HG03095 (cell line): Measurements from ENCODE around the gene OGFR.

Experiments used
- ATAC-seq: cut with Tn5 transposase; IDR thresholded peaks from one replicate; pipeline ENCODE4 v1.9.1; 2021; ENCODE audit warnings: moderate library complexity; ENCODE audit not compliant: unreplicated experiment

The OGFR gene

GRCh38 chr20:62804627-62805154, at the start of gene OGFR:
Gene OGFR, plus strand, starts transcription at chr20:62804835. Its CDS starts 25 bp downstream, at chr20:62804860.
- no peak for ATAC-seq

DNA sequence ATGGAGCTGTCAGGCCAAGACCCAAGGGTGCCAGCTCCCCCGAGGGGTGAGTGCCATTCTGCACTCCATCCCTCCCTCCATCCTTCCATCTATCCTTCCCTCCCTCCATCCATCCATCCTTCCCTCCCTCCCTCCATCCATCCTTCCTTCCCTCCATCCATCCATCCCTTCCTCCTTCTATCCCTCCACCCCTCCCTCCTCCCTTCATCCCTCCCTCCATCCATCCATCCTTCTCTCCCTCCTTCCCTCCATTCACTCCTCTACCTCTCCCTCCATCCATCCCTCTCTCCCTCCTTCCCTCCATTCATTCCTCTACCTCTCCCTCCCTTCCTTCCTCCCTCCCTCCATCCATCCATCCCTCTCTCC, 49.7 kb upstream of the OGFR start:
- ATAC-seq = no peak

DNA sequence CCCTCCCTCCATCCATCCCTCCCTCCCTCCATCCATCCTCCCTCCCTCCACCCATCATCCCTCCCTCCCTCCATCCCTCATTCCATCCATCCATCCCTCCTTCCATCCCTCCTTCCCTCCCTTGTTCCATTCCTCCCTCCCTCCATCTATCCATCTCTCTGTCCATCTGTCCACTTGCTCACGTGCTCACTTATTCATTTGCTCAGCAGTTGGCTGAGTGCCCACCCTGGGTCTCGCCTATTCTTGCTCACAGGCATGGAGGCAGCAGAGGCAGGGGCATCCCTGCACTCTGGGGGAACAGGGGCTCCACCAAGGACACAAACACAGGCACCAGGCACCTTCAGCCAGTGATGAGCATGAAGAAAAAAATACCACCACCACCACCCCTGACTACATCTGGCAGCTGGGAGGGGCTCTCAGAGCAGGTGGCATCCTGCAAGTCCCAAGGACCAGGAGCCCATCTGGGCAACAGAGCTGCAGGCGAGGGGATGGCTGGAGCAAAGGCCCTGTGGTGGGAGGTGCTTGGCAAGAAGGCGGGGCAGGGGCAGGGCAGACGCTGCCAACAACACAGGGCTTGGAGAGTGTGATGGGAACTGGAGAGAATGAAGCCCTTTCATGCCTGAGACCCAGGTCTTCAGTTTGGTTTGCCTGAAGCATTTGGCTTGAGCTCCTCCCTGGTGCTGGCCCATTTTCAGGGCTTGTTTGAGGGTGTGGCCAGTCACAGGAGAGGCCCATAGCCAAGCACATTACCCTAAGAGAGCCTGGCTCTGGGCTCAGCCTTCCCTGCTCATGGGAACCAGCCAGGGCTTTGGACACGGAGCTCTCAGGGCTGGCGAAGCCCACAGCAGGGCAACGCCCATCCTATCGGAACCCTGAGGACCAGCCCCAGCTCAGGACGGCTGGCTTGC, 48.6 kb upstream of the OGFR start:
- no peak for ATAC-seq

DNA sequence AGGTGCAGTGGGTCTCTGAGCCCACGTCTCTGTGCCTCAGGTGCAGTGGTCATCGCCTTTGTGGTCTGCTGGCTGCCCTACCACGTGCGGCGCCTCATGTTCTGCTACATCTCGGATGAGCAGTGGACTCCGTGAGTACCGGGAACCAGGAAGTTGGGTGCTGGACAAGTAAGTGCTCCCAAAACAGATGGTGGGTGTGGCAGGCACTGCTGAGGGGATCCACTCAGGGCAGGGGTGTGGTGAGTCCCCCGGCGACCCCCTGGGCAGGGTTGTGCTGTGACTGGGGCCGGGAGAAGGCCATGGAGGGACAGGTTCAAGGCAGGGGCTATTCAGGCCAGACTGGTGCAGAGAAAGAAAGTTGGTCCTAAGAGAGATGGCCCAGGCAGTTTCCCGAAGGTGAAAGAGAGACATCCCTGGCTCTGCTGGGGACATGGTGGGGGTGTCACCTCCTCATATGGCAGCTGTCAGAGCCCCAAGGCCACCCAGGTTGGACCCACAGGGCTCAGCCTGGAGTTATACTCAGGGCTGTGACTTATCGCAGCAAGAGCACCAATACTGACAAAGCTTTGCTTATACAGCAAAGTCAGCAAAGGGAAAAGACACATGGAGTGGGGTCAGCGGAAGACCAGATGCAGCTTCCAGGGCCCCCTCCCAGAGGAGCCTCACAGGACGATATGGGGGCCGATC, 46.3 kb upstream of the OGFR start:
- ATAC-seq = no peak

GRCh38 chr20:62759981-62760431, 44.6 kb upstream of the OGFR start:
- no peak for ATAC-seq

DNA sequence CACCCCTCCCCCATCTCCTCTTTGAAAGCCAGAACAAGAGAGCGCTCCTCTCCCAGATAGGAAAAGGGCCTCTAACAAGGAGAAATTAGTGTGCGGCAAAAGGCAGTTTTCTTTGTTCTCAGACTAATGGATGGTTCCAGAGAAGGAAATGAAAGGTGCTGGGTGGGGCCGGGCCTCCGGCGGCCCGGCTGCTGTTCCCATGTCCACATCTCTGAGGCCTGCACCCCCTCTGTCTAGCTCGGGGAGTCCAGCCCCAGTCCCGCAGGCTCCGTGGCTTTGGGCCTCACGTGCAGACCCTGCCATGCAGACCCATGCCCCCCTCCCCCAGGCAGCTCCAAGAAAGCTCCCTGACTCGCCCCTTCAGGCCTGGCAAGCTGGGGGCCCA, 44.2 kb upstream of the OGFR start:
- ATAC-seq = no peak

DNA sequence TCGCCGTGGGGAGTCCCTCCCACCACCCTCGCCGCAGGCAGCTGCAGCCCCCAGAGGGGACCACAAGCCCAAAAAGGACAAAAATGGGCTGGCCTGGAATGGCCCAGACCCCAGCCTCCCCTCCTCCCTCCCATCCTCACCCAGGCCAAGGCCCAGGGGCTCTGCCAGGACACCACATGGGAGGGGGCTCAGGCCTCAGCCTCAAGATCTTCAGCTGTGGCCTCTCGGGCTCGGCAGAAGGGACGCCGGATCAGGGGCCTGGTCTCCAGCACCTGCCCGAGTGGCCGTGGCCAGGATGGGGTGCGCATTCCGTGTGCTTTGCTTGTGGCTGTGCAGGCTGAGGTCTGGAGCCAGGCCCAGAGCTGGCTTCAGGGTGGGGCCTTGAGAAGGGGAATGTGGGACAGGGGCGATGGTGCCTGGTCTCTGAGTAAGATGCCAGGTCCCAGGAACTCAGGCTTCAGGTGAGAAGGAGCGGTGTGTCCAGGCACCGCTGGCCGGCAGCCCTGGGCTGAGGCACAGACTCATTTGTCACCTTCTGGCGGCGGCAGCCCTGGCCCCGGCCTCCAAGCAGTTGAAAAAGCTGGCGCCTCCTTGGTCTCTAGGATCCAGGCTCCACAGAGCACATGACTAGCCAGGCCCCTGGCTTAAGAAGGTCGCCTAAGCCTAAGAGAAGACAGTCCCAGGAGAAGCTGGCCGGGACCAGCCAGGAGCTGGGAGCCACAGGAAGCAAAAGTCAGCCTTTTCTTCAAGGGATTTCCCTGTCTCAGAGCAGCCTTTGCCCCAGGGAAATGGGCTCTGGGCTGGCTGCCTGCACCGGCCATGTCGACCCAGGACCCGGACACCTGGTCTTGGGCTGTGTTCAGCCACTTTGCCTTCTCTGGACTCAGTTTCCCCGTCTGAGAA, 43.5 kb upstream of the OGFR start:
- no peak for ATAC-seq

- ATAC-seq = no peak
Observed at GRCh38 chr20:62761759-62762131, 42.9 kb upstream of the OGFR start.

- ATAC-seq = no peak
Observed at GRCh38 chr20:62762376-62762775, 42.3 kb upstream of the OGFR start.

DNA sequence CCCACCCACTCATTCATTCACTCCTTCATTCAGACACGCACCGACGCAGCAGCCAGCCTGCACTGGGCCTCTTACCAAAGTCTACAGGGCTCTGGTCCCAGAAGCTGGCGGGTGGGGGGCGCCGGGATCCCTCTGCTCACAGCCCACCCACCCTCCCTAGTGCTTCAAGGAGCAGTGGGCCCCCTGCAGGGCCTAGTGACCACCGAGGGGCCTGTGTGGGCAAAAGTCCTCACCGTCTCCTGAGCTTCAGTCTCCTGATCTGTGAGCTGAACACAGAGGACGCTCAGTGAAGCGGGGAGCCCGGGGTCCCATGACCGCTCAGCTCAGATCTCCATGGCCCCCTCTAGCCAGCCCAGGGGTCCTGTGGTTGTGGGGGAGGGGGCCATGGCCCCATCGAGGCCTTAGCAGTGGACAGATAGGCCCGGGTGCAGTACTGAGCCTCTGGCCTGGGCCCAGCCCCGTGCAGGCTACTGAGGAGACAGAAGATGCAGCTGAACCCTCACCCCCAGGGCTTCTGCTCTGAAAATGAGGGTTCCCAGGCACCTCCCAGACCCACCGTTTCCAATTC, 41.8 kb upstream of the OGFR start:
- no peak for ATAC-seq

GRCh38 chr20:62763404-62763803, 41.2 kb upstream of the OGFR start:
- ATAC-seq = no peak

DNA sequence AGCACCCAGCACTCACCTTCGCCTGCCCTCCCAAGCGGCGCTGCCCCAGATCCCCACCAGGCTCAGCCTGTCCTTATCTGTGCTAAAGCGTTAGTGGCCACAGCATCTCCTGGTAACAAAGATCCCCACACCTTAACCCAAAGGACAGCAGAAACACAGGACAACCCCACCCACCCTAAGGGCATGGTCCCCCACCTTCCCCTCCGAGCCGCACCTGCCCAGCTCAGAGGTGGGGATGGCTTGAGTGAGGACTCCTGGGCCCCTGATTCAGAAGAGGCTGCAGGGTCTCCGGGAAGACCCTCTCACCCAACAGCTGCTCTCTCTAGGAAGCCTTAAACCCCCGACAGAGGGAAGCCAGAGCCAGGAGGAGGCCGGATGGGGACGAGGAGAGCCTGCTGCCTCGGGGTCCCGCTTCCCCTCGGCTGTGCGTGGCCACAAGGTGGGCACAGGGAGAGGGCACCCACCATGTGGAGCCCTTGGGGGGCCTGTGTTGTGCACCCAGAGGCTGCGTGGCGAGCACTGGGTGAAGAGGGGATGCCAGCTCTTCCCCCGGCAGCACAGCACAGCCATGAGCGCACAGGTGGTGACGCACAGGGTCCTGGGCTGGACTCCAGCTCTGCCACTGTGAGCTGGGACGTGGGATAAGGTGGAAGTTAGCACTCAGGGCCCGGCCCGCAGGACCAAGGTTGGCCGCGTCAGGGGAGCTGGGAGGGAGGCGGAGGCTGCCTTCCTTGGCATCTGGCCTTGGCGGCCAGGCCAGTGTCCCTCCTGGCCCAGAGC, 40.3 kb upstream of the OGFR start:
- ATAC-seq = no peak

DNA sequence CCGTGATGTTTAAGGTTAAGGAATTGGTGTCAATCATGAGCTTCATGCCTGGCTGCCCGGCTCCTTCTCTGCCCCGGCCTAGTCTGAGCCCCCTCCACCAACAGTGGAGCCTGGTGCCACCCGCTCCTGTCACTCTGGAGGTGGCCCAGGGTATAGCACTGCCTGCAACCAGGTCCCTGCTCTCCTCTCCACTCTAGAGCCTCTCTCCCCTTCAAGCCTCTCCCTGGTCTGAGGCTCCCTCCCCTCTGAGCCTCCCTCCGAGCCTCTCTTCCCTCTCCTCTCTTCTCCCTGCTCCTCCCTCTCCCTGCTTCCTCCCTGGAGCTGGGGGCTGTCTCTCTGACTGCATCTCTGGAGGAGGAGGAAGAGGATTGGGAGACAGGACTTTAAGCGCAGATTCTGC, 39.6 kb upstream of the OGFR start:
- no peak for ATAC-seq

GRCh38 chr20:62765432-62766070, 39.1 kb upstream of the OGFR start:
- ATAC-seq = no peak

GRCh38 chr20:62766071-62766450, 38.6 kb upstream of the OGFR start:
- ATAC-seq = no peak

- ATAC-seq = no peak
Observed at GRCh38 chr20:62766716-62767115, 37.9 kb upstream of the OGFR start.

GRCh38 chr20:62768234-62768546, 36.4 kb upstream of the OGFR start:
- ATAC-seq = no peak

- ATAC-seq = no peak
Observed at GRCh38 chr20:62768551-62769287, 35.9 kb upstream of the OGFR start.
